NCI-H1694 (cell line): Measurements from ENCODE around the gene ZNFX1.
"Not testable (repeated sequence)": the region's sequence is repeated elsewhere in the genome, so short reads cannot be mapped to it uniquely, and the experiment has no call there.

ENCODE experiments used
- DNase-seq: peaks from one replicate; lab custom pipeline; 2025; lab: John Stamatoyannopoulos, UW

The ZNFX1 gene

DNA sequence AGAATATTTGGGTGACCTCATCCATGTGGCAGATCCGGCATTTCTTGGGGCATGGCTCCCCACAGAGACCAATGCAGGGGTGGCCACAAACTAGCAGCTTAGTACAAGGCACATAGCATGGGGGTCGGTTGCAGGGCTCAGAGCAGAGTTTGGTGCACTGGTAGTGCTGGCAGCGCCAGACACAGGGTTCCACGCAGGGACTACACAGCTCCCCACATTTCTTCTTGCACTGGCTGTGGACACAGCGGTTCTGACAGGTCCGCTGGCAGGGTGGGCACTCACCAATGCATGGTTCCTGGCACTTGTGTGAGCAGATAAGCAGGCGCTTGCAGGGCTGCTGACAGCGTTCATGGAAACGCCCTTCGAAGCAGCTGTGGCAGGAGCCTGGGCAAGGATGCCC, 29.6 kb downstream of the ZNFX1 start:
- DNase-seq, result no peak

DNA sequence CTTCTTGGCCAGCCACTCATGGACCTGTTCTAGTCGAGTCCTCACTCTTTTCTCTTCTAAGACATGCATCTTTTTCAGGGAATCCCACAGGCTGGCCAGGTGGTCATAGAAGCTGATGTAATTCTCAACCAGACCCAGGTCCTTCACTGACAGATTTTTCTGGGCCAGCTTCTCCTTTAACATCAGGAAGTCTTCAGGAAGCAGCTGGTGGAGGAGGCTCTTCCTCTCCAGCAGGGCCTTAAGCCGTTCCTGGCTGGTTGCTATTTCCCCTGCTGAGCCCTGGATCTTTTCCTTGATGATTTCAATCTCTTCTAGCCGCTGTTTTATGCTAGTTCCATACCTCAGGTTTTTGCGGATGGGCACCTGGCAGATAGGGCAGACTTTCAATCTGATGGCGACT, 30.1 kb downstream of the ZNFX1 start:
- DNase-seq, result no peak

DNA sequence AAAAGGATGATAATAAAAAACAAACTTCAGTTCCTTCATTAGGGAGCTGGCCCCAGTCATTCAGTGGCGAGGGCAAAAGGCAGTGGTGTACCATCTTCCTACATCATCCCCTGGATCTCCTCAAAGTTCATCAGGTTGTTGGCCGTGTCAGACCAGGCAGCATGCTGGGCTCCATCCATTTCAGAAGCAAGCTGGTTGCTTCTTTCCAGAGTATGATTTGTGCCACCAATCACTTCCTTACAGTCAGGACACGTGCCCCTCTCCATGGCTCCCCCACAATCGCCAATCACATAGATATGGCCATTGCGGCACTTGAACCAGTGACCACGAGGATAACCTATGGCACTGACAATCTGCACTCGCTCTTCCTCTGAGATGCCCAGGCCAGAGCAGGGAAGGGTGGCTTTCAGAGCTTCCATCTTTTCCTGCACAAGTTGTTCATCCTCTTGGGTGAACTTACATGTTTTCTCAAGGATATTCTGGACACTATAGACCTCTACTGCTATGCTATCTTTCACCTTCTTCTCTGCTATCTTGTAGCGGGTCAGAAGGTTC, 30.6 kb downstream of the ZNFX1 start:
- DNase-seq, result no peak

DNA sequence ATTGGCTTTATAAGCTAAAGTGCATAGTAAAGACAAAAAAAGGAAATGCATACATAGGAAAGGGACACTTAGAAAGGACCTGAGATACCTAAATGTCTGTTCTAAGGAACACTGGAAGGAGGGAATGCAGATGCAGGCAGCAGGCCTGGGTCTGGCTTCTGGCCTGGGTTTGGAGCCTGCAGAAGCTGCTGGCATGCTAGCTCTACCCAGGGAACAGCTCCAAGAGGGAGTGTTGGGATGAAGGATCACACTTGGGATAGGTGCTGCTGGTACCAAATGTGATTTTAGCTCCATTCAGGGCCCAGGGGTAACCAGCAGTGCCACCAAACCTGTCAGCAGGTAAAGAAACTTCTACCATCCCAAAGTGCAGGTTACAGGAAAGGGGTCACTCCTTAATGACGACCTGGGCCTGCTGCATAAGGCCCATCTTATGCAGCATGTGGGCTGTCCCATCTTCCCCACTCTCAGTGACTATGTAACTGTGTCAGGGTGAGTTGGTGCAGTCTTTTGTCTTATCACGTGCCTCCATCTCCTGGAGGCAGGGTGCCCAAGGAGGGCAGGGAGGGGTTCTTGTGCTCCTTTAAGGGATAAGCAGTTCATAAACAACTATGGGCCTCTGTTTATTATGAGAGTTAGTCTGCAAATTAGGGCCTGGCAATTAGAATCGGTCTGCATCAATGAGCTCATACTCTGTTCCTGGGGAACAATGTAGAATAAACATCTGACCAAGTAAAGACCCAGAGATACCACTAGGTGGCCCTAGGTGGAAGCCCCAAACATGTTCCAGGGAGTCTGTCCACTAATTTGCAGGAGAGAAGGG, 31.7 kb downstream of the ZNFX1 start:
- peak; percentile 28 for DNase-seq

DNA sequence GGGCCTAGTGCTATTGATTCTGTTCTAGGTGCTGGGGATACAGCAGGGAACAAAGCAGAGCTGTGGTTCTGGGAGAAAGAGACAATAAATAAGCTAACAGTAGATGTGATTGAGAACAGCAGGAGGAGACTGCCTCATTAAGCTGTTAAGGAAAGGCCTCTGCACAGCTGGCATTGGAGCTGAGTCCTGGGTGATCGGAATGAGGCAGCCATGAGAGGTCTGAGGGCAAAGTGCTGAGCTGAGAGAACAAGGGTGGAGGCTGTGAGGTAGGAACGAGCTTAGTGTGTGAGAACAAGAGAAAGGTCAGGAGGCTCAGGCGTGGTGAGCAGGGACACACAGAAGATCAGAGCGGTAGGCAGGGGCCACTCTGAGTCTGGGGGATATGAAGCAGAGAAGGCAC, 40.3 kb downstream of the ZNFX1 start:
- peak; percentile 3 for DNase-seq

DNA sequence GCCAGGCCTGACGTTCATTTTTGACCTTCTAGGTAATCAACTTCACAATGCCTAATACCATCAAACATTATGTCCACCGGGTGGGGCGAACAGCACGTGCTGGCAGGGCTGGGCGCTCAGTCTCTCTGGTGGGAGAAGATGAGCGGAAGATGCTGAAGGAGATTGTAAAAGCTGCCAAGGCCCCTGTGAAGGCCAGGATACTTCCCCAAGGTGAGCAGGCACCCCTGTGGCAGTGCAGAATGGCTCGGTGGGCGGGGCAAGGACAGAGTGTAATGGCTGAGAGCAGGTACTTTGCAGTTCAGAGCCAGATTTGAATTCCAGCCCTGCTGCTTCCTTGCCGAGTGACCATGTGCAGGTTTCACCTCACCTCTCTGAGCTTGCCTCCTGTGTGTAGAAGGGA, 41.6 kb downstream of the ZNFX1 start:
- no peak for DNase-seq

DNA sequence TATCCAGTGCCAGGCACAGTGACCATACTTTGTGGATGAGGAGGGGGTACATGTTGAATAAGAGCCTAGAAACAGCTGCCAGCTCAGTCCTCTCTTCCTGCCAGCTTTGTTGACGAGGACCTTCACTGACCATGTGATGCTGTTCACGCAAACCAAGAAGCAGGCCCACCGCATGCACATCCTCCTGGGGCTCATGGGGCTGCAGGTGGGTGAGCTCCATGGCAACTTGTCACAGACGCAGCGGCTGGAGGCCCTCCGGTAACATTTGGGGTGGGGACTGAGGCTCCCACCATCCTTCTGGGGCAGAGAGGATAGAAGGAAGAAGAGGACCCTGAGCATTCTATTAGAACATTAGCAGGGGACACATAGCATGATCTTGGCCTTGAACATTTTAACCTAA, 43.0 kb downstream of the ZNFX1 start:
- no peak for DNase-seq

DNA sequence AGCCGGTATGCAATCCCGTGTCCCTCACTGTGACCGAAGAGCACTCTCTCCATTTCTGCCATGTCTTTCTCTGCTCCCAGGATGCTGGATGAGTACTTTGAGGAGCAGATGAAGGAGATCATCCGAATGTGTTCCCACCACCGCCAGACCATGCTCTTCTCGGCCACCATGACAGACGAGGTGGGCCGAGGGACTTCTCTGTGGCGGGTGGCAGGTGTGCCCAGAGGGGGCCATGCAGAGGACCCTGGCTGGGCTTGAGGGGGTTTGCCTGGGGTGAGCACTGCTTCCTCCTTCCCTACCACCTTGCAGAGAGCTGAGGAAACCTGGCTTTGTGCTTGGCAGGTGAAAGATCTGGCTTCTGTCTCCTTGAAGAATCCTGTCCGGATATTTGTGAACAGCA, 44.6 kb downstream of the ZNFX1 start:
- no peak for DNase-seq

DNA sequence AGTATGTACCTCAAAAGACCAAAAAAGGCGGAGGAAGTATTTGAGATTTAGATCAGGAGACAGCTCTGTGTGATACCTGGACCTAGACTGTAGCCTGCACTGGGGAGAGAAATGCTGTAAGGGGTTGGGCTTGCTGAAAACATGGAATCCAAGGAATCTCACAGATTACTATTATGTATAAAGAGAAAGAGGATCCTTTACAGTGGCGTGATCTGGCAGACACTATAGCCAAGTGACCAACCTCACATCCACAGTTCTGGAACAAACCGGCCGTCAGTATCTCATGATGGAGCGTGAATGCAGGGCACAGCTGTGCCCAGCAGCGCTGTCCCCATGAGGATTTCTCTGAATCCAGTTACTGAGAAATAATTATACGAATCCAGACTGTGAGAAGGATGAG, 46.4 kb downstream of the ZNFX1 start:
- DNase-seq, result no peak

DNA sequence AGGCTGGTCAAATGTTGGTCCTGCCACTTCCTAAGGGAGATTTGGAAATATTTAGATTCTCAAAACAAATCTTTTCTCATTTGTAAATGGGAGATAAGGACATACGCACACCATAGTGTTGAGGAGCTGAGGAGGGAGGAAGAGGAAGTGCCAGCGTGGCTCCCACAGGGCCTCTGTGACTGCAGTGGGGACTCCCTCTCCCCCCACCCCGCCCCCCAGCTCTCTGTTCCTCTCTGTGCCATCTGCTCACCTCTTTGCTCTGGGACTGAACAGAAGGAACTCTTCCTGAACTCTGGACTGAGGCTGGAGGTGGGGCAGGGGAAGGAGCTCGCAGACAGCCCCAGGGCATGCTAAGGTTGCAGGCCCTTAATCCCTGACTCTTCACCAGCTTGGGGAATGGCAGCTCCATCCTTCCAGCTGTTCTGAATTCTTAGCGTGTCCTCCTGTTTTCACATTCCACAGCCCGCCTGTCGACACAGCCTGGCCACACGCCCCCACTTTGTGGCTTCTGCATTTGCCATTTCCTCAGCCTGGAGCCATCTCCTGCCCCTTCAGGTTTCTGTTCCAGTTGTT, 47.2 kb downstream of the ZNFX1 start:
- DNase-seq, result peak; percentile 24

DNA sequence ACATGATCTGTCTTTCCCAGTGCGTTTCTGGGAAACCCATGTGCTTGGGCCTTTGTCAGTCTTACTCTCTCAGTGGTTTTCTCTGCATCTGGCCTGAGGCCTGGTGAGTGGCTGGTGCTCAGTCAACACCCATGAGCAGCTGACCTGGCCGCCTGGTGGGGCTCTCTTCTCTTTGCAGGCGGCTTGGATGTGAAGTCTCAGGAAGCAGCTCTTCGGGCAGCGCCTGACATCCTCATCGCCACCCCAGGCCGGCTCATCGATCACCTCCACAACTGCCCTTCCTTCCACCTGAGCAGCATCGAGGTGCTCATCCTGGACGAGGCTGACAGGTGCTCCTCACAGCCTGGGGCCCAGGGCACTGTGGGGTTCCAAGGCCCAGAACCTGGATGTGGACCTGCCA, 47.8 kb downstream of the ZNFX1 start:
- no peak for DNase-seq

DNA sequence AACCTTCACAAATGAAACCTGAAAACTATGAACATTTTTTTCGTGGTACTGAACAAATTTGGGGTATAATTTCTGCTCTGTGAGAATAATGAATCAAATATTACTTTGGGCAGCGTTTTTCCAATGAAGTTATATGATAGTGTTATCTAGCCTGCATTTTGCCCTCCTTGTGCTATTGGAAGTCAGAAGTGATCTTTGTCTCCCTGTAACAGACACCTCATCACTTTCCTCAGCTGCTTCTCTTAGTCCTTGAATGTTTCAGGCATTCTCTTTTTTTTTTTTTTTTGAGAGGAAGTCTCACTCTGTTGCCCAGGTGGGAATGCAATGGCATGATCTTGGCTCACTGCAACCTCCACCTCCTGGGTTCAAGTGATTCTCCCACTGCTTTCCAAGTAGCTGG, 48.5 kb downstream of the ZNFX1 start:
- no peak for DNase-seq

DNA sequence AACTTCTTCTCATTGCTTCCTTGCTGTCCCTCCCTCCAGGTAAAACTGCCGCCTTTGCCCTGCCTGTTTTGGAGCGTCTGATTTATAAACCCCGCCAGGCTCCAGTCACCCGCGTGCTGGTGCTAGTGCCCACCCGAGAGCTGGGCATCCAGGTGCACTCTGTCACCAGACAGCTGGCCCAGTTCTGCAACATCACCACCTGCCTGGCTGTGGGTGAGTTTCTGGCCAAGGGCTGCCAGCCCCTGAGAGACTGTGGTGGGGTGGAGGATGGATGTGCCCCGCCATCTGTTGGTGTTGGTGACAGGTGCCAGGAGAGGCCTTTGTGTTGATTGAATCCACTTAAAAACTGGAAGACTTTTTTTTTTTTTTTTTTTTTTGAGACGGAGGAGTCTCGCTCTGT, 49.2 kb downstream of the ZNFX1 start:
- peak; percentile 76 for DNase-seq

DNA sequence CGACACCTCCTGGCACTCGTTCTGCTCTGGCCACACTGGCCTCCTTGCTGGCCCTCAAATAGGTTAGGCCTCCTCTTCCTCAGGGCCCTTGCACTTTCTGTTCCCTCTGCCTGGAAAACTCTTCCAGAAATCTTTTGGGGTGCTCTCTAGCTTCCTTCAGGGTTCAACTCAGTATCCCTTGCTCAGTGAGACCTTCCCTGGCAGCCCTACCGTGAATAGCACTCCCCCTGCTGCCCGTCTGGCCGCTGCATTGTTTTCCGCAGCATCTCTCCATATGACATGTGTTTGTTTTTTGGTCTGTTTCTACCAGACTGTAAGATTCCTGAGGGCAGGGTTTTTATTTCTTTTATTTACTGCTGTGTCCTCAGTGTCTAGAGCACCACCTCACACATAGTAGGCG, 52.0 kb downstream of the ZNFX1 start:
- no peak for DNase-seq

DNA sequence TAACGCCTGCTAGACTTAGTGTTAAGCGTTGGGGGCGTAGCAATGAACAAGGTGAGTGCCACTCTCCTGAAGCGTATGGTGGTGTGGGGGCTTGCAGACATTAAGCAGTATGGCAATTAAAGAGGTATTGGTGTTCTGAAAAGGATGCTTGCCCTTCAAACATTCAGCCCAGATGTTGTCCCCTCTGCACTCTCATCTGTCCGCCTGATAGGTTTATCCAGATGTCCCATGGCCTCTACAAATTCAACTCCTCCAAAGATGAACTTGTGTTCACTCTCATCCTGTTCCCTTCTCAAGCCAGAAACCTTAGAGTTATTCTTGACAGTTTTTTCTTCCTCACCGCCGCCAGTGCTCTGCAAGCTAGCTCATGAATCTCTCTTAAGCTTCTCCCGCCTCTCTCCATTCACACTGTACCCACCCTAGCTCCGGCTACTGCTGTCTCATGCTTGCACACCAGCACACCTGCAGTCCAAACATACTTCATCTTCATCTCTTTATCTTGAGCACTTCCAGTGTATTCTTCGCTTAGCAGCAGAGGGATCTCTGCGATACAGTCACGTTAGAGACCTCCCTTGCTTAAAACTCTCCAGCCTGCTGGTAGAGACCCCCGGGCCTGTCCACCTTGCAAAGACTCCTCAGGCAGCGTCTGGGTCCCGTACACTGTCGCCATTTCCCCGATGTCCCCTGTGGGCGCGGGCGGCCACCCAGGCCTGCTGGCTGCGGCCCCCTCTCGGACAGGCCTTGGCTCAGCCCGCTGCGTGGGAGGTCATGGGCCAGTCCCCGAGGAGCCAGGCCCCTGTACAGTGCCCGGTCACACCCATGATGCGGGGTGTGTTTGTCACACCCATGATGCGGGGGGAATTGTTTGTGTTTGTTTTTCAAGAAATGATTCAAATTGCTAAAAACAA, 57.7 kb downstream of the ZNFX1 start:
- no peak for DNase-seq

DNA sequence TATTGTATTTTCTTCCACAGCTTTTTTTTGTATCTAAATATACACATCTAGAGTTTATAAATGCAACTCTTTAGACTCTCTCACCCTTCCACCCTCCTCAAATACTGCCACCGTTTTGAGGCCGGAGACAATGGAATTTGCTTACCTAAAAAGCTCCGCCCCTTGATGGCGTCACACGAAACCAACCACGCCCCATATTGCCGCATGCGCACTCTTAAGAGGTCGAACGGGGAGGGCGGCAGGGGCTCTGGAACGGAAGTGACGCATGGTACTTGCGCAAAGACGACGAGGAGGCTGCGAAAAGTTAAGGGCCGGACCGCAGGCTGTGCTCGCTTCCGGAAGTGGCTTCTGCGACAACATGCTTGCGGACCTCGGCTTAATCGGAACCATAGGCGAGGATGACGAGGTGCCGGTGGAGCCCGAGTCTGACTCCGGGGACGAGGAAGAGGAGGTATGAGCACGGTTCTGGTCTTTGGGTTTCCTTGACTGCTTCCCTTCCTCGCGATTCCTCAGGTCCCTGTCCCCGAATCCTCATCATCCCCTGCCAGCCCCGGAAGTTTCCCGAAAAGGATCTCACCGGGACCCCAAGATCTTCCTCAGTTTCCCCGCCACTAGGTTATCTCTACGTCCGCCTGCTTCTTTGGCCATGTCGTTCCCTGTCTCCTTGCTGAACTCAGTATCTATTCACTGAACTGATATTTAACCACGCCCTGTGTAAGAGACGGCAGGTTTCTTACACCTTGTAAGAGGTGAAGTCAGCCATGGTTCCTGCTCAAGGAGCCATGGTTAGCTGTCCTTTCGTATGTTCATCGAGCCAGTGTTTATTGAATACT, 58.5 kb downstream of the ZNFX1 start, which contains the start of gene DDX27:
TSS of gene DDX27 (plus strand) at position 326 of the 833 bp plus-strand sequence. CDS start at position 359, 33 bp downstream.
- peak; percentile 93 for DNase-seq

DNA sequence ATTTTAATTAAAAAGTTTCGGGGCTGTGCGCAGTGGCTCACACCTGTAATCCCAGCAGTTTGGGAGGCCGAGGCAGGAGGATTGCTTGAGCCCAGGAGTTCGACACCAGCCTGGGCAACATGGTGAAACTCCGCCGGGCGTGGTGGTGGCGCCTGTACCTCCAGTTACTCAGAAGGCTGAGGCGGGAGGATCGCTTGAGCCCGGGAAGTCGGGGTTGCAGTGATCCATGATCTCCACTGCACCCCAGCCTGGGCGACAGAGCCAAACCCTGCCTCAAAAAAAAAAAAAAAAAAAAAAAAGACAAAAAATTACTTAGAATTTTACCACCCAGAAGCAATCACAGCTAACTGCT, 59.1 kb downstream of the ZNFX1 start:
- not testable (repeated sequence) for DNase-seq

DNA sequence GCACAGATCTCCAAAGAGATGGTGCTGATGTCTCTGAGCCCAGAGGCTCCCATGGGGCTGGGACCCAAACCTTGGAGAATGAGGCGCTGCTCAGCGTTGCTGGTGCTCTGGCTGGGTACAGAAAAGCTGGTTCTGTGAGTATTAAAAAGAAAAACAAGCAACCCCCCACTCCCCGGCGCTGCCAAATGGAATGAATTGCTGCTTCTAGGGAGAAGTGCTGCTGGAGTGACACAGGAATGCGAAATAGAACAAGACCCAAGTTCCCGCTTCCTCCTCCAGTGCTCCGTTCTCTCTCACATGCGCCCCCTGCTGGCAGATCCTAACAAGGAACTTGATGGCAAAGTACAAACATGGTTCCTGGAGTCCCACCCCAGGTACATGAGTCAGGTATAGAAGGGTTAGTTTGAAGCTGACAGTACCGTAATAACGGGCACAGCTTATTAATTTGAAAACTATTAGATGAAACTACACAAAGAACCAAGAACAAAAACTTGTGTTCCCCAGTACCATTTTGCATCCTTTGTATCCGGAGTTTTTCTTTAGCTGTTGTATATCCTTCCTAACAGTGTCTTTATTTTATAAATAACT, 60.8 kb downstream of the ZNFX1 start:
- peak; percentile 78 for DNase-seq

DNA sequence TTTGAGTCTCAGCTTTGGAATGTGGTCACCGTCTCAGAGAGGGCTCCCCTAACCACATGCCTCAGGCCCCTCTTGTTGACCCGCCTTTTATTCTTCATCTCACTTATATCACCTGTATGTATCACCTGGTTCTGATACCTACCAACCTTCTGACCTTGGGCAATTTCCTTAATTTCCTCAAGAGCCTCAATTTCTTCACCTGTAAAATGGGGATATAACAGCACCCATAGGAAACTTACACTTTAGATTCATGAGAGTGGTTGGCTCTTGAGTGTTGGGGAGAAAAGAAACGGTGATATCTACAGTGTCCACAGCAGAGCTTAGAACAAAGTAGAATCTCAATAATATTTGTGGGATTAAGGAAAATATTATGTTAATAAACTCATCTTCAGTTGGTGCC, 62.6 kb downstream of the ZNFX1 start:
- no peak for DNase-seq

DNA sequence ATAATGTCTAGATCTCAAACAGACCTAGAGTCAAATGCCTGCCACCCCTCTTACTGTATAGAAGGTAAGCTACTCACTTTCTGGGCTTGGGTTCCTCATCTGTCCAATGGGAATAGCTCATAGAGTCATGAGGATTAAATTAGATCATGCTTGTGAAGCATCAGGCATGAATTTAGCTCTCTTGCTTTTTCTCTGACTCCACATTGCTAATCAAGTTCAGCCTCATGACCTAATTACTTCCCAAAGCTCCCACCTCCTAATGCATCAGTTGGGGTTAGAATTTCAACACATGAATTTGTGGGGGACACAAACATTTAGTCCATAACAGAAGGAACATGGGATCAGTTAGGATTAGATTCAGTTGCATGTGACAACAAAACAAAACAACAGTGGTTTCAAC, 63.3 kb downstream of the ZNFX1 start:
- DNase-seq, result no peak

DNA sequence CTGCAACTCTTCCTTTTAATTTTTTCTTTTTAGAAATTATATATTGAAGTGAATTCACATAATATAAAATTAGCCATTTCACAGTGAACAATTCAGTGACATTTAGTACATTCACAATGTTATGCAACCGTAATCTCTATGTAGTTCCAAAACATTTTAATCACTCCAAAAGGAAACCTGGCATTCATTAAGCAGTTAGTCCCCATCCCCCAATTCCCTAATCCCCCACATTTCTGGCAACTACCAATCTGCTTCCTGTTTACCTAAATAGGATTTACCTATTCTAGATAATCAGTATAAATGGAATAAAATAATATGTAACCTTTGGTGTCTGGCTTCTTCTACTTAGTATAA, 67.1 kb downstream of the ZNFX1 start:
- no peak for DNase-seq
